Epithelial cell of esophagus (primary cell): ENCODE measurements around the gene GALNT1.
A peak's percentile ranks its signal among the peaks of the same experiment; 100 is the strongest.

Experiments
- DNase-seq: peaks from one replicate; pipeline ENCODE4 v3.0.0; 2010; ENCODE audit warnings: low read depth
- H3K4me3 ChIP-seq: 2 replicates; pipeline ENCODE4 v1.5.1; 2011; ENCODE audit warnings: mild to moderate bottlenecking, low read length, control low read depth
- TF ChIP-seq, protein P1 (sequence below): IDR thresholded peaks from 2 replicates; pipeline ENCODE4 v1.5.1; 2011; ENCODE audit warnings: low read depth, mild to moderate bottlenecking, low read length, control low read depth, inconsistent platforms; ENCODE audit not compliant: insufficient read depth; ENCODE audit errors: missing control alignments

The GALNT1 gene

DNA sequence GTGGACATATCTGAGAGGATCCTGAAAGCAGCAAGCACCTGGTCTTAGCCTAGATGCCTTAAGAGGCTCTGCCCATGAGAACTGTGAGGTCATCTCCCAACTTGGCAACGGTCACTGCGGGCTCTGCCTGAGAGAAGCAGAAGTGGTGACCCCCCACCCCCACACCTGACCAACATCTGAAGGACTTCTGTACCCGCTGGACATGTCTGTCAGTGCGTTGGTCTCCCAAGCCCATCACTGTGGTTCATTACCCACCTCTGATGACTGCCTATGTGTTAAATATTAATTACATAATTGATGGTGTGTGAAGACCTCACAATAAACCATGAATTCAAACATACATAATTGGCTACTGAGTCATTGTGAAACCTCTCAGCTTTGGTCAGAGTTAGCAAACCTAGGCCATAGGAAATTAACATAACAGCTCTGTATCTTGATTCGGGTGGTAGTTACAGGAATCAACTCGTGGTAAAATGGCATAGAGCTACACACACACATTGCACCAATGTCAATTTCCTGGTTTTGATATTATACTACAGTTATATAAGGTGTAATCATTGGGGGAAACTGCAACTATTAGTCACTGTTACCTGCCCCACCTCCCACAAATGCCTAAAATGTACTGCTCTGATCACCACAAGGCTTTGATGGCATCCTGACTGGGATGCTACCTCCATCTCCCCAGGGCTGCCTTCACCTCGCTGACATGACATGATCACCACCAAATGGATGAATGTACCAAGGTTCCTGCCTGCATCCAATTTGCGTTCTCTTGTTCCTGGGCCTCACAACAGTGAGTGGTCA is 4.3 kb upstream of the GALNT1 start:
- peak; percentile 20 for DNase-seq
- TF ChIP-seq, protein P1, sequence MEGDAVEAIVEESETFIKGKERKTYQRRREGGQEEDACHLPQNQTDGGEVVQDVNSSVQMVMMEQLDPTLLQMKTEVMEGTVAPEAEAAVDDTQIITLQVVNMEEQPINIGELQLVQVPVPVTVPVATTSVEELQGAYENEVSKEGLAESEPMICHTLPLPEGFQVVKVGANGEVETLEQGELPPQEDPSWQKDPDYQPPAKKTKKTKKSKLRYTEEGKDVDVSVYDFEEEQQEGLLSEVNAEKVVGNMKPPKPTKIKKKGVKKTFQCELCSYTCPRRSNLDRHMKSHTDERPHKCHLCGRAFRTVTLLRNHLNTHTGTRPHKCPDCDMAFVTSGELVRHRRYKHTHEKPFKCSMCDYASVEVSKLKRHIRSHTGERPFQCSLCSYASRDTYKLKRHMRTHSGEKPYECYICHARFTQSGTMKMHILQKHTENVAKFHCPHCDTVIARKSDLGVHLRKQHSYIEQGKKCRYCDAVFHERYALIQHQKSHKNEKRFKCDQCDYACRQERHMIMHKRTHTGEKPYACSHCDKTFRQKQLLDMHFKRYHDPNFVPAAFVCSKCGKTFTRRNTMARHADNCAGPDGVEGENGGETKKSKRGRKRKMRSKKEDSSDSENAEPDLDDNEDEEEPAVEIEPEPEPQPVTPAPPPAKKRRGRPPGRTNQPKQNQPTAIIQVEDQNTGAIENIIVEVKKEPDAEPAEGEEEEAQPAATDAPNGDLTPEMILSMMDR, result no peak

GRCh38 chr18:35578481-35578880 is 3.1 kb upstream of the GALNT1 start:
- DNase-seq, result no peak
- no peak overlapping the region for H3K4me3 ChIP-seq
- TF ChIP-seq, protein P1, result no peak

More for the DNA sequence above, 4.3 kb upstream of the GALNT1 start:
- H3K4me3 ChIP-seq, result no peak overlapping the region

DNA sequence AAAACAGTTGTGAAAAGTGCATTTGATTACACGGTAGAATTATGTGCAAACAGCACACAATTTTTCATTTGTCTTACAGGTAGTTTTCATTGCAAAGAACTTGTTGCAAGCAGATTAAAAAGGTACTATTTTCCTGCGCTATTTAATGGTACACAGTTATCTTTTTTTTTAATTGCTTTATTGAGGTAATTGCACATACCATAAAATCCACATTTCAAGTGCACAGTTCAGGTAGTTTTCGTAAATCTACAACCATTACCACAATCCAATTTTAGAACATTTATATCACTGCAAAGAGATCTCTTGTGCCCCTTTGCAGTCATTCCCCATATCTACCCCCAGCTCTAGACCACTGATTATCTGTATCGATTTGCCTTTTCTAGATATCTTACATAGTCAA is 2.6 kb upstream of the GALNT1 start:
- DNase-seq, result no peak

DNA sequence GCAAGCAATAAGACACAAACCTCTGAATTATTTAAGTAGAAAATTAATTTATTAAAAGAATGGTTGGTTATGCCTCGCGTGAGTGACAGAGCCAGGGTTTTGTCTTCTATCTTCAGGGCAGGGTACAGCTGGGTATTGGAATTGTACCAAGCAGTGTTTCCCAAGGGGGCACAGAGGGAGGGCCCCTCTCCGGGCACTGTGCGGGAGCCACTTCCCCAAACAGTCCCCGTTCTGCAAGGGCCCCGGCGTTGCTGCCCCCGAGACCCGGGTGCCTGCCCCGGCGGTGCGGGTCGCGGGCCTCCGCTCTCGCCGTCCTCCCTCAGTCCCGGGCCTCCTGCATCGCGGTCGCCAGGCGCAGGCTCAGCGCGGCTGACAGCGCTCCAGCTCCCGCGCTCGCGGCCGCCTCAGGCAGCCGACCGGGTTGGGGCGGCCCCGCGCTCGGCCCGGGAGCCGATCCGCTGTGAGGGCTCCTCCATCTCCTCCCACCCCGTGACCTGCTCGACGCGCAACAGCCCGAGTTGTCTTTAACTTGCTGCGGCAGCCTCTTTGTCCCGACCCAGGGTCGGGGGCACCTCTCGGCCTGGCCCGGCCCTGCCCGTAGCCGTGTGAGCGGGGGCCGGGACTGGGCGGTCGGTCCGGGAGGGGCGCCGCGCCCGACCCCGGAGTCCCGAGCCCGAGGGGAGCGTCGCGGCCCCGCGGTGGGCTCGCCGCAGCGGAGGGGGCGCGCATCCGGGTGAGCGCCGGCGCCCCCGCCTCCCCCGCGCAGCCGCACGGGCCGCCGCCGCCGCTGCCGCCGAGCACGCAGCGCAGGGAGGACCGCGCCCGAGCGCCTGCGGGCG is 620 bp upstream of the GALNT1 start:
- TF ChIP-seq, protein P1, result no peak
- peak overlapping the region; percentile 54 for H3K4me3 ChIP-seq
- DNase-seq, result peak; percentile 65

More for the DNA sequence above, 2.6 kb upstream of the GALNT1 start:
- TF ChIP-seq, protein P1, result no peak
- no peak overlapping the region for H3K4me3 ChIP-seq

DNA sequence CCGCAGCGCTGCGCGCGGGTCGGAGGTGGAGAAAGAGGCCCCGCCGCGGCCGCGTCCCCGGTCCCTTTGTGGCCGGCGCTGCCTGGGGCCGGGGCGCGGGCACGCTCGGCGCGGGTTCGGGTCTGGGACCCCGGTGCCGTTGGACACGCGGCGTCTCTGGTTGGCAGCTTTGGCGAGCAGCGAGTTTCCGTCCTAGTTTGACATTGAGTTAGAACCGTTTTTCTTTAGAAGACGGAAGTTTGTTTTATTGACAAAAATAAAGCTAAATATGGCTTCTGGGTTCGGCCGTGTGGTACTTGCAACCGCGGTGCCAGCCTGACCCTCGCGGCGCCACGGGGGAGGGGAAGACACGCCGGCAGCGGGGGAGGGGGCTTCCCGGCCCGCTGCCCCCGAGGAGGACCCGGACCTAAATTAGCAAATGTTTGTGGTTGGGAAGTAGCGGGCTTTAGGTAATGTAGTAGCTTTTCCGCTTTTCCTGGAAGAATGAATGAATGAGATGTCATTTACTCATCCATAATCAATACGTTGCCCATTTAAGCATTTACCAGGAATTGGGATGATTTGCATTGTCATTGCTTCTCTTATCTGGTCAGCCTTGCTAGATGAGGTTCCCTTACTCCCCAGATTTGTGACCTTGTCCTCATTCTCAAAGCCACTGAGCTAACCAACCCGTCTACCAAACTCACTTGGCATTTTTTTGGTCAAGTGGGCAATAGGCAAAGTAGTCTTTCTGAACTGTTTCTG is 530 bp downstream of the GALNT1 start:
- TF ChIP-seq, protein P1, result no peak
- peak overlapping the region; percentile 71 for H3K4me3 ChIP-seq
- DNase-seq, result peak; percentile 9

GRCh38 chr18:35582899-35583558 is 1.5 kb downstream of the GALNT1 start:
- peak overlapping the region; percentile 71 for H3K4me3 ChIP-seq
- TF ChIP-seq, protein P1, result no peak
- DNase-seq, result peak; percentile 28
